Left renal cortex interstitium (tissue), 4 donors: Measurements from ENCODE around the gene HEPHL1. TPM values are rescaled to one million over a fixed set of nuclear protein-coding genes. Genes with fewer than 3 reads are reported as not detected.
"Not testable (repeated sequence)": the region's sequence is repeated elsewhere in the genome, so short reads cannot be mapped to it uniquely, and the experiment has no call there.

Experiments
- DNase-seq, 4 donors: peaks; one replicate each; pipeline ENCODE4 v3.0.0-alpha.2; 2013; ENCODE audit warnings: low read depth in 4 of 4, low spot score in 2 of 4, missing footprints in 1 of 4
- polyA plus RNA-seq, 4 donors: library from polyadenylated mRNA; unstranded; fragments of 120-200 nt; gene quantifications; one replicate each; pipeline ENCODE4 v1.2.1, GENCODE V29; 2013; ENCODE audit not compliant: insufficient read length in 4 of 4

HEPHL1 gene
- polyA plus RNA-seq: under 1 TPM in 3 of 4 donors, not detected in 1; 0.10 to 0.30 (median 0.14) TPM

DNA sequence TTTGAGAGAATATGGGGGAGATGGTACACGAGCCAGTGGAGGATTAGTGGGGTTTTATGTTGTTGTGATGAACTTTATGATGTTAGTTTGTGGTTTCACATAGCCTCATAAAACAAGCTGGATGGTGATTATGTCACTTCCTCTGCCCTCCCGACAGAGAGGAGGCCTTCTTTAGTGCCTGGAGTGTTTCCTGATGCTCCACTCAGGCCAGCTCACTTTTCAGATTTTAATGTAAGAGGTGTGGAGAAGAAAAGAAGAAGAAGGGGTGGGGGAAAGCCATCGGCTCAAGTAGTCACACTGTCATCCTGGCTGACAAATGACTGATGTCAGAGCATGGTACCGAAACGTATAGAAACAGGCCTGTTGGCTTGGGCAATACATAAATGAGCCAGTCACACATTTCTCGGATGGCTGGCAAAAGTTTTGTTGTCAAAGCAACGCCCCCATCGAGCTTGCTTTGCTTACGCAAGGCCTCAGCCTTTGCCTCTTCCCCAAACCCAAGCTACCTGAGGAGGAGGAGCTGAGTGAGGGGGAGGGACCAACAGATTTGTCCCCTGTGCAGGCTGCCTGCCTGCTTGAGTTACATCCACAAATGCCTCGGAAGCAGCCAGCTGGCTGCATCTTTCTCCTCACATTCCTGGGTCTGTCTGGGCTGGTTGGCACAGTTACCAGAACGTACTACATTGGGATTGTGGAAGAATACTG, at the start of gene HEPHL1:
TSS of gene HEPHL1 (plus strand) at position 578 of the 705 bp plus-strand sequence. CDS start at position 593, 15 bp downstream.
- no peak for DNase-seq

- DNase-seq: no peak
These were observed 48.4 kb upstream of the HEPHL1 start for GRCh38 chr11:93972790-93973189.

GRCh38 chr11:93973322-93974051, 47.7 kb upstream of the HEPHL1 start:
- not testable (repeated sequence) for DNase-seq

DNA sequence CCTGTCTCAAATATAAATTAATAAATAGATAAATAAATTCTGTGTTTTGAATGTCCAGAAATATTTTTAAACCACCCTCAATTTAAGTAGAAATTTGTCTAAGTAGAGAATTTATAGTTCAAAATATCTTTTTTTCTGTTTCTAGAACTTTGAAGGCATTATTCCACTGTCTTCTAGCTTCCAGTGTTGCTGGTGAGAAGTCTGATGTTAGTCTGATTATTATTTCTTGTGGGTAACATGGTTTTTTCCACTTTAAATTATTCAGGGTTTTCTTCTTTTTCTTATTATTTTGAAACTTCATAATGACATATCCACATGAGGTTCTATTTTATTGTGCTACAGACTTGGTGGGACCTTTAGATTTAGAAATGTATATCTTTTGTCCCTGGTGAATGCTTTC, 46.4 kb upstream of the HEPHL1 start:
- no peak for DNase-seq

- DNase-seq: not testable (repeated sequence)
These were observed 44.4 kb upstream of the HEPHL1 start for GRCh38 chr11:93976577-93977254.

DNA sequence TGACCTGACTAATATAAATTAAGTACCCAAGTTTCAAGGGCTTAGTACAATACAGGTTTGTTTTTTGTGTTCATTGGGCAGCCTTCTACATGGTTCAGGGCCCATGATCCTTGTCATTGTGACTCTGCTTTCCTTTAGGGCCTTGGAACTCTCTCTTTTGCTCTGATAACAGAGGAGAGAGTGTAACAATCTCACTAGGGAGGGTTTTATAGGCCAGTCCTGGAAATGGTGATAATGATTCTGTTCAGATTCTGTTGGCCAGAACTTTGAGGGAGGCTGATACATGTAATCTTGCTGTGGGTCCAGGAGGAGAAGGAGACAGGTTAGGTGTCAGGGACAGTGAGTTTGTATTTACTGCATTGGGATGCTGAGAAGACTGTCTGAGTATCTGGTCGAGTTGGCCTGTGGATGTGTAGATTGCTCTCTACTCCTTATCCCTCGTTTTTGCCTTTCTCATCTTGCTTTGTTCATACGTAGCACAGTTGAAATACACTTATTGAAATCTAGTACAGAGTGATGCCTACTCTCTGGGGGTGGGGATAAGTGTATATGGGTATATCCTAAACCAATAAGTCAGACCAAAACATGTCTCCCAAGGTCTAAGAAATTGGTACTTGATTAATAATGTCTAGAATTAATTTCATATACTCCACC, 37.5 kb upstream of the HEPHL1 start:
- DNase-seq: no peak

DNA sequence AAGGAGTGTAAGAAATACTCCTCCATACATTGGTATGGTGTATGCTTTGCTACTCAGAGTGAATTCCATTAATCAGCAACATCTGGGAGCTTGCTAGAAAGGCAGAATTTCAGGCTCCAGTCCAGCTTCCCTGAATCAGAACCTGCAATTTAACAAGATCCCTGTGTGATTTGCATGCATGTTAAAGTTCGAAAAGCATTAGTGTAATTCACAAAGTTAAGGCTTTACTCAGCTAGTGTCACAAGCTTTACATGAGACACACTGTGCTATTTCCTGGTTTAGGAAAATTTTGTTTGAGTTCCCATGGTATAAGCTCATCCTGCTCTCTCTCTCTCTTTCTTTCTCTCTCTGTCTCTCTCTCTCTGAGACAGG, 37.0 kb upstream of the HEPHL1 start:
- peak in 2 of 4 donors; percentile 3 to 17 for DNase-seq

DNA sequence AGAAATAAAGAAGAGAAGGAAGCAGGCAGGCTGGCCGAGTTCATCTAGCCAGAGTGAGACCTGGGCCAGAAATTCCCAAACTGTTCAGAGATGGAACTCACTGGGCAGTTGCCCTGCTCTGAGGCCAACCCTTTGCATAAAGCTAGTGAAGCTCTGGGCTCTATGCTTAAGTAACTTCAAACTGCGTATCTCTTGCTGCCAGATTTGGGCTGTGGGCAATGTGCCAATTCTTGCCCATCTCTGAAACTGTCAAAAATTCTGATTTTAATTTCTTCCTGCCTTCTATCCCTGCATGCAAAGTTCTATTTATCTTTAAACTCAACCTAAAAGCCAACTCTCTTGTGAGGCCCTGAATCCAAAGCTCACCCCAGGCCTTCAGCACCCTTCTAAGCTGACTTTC, 36.2 kb upstream of the HEPHL1 start:
- DNase-seq: no peak

- DNase-seq: no peak
These were observed 34.4 kb upstream of the HEPHL1 start for GRCh38 chr11:93986716-93987115.

DNA sequence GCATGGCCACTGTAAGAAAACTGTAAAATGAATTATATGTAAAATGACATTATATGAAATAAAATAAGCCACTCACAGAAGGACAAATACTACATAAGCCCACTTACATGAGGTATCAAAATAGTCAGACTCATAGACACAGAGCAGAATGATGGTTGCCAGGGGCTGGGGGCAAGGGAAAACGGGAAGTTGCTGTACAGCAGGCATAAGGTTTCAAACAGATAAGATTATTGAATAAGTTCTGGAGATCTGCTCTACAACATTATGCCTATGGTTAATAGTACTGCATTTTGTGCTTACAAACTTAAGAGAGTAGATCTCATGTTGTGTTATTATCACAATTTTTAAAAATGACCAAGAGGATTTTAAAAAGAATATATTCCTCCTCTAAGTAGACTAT, 32.7 kb upstream of the HEPHL1 start:
- DNase-seq: no peak

DNA sequence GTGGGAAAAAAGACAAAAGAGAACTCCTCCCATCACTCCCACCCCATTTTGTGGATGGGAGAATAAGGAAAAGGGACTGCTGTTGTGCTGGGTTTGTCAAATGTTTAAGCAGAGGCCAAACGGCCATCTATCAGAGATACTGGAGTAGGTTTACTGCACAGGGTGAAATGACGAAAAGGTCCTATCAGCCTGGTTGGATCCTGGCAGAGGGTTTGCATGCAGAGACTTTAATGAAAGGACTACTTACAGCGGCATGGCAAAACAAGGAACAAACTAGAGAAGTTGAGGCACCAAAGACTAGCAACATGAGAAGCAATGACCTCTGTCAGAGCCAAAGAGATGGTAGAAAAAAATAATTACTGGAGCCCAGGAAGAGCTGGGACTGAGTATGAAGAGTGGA, 32.2 kb upstream of the HEPHL1 start:
- no peak for DNase-seq

DNA sequence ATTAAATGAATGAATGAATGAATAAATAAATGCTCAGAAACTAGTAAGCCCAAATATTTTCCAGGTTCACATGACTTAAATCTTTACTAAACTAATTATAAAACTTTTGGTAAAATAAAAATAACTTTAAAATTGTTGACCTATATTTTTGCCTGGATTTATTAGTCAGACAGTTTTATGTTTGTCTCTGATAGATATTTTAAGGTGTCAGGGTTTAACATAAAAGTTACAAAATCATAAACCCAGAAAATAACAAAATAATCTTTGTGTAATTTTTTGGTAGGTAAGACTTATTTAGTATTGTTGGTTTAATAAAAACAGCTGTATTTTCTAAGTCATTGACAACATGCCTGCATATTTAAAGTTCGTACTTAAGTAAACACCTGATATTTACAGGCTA, 27.4 kb upstream of the HEPHL1 start:
- DNase-seq: no peak

DNA sequence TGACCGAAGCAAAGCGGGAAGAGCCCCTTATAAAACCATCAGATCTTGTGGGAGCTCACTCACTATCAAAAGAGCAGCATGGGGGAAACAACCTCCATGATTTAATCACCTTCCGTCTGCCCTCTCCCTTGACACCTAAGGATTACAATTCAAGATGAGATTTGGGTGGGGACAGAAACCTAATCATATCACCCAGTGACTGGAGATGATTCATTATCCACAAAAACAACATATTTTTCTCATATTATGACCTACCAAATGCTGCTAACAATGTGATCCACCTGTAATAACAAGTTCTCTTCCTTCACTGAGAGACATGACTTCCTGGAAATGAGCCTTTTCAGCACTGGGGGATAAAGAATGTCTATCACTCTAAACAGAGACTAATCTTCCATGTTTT, 23.4 kb upstream of the HEPHL1 start:
- DNase-seq: no peak

GRCh38 chr11:94000659-94001058, 20.5 kb upstream of the HEPHL1 start:
- no peak for DNase-seq

DNA sequence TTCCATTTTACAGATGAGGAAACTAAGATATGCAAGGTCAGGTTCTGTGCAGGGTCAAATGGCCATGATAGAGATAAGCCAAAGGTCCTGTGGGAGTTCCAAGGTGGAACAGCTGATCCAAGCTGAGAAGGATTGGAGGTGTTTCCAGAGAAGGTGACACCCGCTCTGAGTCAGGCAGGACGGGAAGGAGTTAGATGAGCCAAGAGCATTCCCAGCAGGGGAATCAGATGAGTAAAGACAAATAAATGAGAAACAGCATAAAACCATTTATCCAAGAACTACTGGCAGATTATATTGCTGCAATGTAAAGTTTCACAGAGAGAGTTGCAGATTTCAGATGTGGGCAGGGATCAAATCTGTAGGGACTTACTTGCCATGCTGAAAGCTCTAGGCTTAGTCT, 18.9 kb upstream of the HEPHL1 start:
- DNase-seq: no peak

DNA sequence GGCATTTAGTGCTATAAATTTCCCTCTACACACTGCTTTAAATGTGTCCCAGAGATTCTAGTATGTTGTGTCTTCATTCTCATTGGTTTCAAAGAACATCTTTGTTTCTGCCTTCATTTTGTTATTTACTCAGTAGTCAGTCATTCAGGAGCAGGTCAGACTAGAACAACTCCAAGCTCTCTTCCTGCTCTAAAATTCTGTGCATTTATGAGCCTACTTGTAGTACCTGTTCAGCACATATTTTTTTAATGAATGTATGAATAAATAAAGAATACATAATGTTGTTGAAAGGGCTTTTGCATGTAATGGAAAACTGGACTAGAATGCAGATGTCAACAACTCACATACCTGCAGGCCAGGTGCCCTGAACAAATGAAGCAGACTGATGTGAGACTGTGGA, 13.7 kb upstream of the HEPHL1 start:
- no peak for DNase-seq

DNA sequence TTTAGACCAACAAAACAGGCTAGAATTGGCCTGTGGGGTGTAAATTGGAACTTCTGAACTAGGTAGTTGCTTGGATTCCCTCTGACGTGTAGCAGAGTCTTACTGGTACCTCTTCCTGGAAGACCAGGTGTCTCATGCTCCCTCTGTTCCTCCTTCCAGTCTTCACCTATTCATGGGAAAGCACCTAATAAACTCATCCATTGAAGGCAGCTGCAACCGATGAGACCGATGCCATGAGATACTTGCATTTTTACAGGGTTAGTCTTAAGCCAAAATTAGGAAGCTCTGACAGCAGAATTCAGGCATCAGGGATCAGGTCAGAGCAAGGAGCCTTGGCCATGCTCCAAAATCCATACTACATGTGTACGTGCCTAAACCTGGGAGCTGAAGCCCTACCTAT, 13.2 kb upstream of the HEPHL1 start:
- no peak for DNase-seq

- no peak for DNase-seq
These were observed 11.0 kb upstream of the HEPHL1 start for GRCh38 chr11:94010136-94010535.

- no peak for DNase-seq
These were observed 9.7 kb upstream of the HEPHL1 start for GRCh38 chr11:94011478-94011877.

DNA sequence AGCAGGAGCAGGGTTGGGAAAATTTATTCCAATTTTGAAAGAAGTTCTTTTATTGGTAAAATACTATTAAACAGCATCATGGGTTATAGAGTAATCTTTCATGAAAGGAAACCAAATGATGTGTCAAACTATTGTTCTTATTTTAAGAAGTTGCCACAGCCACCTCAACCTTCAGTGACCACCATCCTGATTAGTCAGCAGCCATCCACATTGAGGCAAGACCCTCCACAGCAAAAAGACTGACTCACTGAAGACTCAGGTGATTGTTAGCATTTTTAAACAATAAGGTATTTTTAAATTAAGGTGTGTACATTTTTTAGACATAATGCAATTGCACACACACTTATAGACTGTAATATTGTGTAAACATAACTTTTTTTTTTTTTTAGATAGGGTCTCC, 3.7 kb upstream of the HEPHL1 start:
- DNase-seq: no peak

DNA sequence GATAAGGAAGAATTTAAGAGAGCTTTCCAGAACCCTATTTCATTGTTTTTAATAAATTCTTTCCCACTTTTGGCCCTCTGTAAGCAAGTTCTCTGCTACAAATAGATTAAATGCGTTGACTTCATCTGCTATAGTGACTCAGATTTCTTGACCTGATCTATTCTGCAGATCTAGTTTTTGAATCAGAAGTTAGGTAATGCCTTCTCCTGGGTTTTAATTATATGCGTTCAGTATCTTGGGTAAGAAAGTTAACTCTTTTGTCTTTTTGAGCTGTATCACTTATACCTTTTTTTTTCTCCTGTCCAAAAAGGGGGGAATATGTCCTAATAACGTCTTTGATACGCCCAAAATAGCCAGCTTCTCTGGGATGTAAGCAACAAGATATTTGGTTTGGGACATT, 2.4 kb upstream of the HEPHL1 start:
- no peak for DNase-seq
